C4-2B (cell line): Measurements from ENCODE around the gene RIN1.

Source experiments
- H3K27ac ChIP-seq: fragments of 450-650 bp; 2 replicates; pipeline ENCODE4 v1.5.1; 2017
- ZFX ChIP-seq: fragments of 450-650 bp; IDR thresholded peaks from 2 replicates; pipeline ENCODE4 v1.6.1; 2017
- TF ChIP-seq, protein P1 (sequence below): fragments of 450-650 bp; conservative IDR thresholded peaks from 2 replicates; pipeline ENCODE4 v1.5.1; 2017; ENCODE audit warnings: mild to moderate bottlenecking

RIN1 gene

DNA sequence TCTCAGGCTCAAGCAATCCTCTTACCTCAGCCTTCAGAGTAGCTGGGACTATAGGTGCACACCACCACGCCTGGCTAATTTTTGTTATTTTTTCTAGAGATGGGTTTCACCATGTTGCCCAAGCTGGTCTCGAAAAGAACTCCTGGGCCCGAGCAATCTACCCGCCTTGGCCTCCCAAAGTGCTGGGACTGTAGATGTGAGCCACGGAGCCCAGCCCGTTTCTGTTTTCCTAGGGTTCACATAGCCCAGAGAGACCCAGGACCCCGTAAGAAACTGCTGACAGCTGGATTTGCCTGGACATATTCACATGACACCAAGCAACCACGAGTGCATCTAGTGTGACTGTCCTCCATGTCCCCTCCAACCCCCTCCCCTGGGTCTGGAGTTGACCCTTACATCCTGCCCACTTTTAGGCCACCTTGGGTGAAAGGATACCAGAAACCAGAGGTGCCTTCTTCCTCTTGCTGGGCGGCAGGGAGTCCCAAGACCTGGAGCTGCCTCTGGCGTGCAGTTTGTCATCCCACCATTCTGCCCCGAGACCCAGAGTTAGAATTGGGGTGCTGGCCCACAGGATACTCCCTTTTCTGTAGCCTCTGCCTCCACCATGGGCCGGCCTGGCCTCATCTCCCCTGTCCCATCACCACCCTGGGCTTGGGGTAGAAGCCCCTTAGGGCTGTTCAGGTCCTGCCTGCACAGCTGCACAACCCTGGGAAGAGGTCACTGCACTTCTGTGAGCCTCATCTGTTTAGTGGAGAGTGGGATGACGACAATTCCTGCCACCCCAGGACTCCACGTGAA, 3.7 kb upstream of the RIN1 start:
- no peak for TF ChIP-seq ZFX
- TF ChIP-seq, protein P1, sequence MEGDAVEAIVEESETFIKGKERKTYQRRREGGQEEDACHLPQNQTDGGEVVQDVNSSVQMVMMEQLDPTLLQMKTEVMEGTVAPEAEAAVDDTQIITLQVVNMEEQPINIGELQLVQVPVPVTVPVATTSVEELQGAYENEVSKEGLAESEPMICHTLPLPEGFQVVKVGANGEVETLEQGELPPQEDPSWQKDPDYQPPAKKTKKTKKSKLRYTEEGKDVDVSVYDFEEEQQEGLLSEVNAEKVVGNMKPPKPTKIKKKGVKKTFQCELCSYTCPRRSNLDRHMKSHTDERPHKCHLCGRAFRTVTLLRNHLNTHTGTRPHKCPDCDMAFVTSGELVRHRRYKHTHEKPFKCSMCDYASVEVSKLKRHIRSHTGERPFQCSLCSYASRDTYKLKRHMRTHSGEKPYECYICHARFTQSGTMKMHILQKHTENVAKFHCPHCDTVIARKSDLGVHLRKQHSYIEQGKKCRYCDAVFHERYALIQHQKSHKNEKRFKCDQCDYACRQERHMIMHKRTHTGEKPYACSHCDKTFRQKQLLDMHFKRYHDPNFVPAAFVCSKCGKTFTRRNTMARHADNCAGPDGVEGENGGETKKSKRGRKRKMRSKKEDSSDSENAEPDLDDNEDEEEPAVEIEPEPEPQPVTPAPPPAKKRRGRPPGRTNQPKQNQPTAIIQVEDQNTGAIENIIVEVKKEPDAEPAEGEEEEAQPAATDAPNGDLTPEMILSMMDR, result no peak

DNA sequence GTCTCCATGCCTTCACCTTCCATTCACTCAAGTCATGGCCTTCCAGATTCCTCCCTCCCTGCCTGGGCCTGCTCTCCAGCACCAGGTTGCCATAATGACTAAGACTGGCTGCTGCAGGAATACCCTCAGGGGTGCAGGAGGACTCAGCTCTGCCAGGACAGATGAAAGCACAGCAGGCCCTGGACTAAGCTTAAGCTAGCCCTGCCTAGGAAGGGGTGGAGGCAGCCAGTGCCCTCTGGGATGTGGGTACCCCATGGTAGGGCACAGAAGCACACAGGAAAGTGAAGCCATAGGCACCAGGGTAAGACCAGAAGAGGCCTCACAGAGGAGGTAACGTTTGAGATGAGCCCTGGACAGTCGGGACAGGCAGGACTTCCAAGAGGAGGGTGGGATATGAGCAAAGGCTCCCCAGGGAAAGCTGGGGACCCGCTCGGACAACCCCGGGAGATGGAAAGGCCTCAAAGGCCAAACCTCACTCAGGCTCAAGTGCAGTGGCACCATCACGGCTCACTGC, 3.0 kb upstream of the RIN1 start:
- H3K27ac ChIP-seq, result no peak overlapping the region
- TF ChIP-seq, protein P1, result no peak
- no peak for TF ChIP-seq ZFX

More for the DNA sequence above, 3.7 kb upstream of the RIN1 start:
- H3K27ac ChIP-seq, result no peak overlapping the region

DNA sequence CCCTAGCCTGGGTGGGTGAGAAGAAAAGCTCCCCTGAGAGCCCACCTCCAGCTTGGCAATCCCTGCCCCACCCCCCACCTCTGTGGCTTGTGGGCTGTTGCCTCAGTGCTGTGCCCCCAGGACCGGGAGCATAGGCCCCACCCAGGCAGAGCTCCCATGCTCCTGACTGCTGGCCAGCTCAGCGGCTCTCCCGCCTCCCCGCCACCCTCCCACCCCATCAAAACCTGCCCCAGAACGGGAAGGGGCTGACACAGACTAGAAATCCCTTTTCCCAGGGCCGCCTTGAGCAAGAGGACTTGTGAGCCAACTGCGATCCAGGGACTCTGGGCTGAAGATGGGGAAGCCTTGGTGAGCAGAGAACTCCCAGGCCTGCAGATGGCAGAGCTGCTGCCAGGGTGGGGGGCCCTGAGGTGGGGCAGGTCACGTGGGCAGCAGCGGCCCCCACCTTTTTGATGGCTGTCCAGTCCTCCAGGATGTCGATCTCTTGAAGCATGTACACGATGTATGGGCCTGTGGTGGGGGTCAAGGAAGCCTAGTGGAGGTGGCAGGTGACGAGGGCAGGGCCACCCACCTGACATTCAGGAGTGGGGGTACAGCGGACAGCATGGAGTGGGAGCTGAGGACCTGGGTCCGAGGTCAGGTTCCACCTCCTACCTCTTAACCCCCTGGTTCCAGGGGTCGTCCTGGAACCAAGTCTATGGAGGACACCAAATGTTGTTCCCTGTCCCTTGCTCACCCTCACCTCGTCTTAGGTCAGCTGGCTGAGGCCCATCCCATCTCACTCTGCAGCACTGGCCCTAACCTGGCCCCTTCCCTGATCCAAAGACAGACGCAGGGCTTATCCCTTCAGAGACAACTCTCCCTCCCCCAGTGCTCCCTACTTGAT, 2.3 kb upstream of the RIN1 start:
- TF ChIP-seq ZFX, result no peak
- TF ChIP-seq, protein P1, result no peak
- H3K27ac ChIP-seq, result no peak overlapping the region

DNA sequence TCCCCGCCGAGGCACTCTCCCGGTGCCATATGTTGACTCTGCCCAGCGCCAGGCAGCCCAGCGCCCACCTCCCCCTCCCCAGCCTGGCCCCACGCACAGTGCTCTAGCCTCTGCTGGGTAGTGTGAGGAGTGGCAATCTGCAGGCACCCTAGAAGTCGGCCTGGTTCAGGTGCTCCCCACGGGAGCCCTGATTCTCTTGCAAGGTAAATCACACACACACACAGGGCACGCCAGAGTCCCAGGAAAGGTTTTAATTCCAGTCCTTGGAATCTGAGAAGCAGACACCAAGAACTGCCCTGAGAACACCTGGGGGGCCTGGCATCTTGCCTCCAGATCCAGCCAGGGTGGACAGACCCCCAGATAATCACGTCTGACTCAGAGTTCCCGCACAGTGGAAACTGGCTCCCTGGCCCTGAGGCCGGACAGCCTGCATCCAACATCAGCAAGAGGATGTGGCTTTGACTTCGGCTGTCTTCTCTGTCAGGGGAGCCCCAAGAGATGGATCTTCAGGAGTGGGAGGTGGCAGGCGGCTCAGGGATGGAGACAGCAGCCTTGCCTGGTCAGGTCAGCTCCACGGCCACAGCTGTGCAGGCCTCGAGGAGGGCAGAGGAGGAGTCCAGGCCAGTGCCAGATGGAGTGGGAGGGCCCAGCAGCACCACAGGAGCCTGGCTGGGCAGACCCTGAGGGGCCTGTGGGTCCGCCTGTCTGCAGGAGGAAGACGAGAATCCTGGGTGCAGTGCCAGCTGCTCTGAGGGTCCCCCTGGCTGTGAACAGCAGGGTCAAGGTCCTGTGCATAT, 1.1 kb upstream of the RIN1 start:
- TF ChIP-seq, protein P1, result no peak
- TF ChIP-seq ZFX, result no peak
- no peak overlapping the region for H3K27ac ChIP-seq

DNA sequence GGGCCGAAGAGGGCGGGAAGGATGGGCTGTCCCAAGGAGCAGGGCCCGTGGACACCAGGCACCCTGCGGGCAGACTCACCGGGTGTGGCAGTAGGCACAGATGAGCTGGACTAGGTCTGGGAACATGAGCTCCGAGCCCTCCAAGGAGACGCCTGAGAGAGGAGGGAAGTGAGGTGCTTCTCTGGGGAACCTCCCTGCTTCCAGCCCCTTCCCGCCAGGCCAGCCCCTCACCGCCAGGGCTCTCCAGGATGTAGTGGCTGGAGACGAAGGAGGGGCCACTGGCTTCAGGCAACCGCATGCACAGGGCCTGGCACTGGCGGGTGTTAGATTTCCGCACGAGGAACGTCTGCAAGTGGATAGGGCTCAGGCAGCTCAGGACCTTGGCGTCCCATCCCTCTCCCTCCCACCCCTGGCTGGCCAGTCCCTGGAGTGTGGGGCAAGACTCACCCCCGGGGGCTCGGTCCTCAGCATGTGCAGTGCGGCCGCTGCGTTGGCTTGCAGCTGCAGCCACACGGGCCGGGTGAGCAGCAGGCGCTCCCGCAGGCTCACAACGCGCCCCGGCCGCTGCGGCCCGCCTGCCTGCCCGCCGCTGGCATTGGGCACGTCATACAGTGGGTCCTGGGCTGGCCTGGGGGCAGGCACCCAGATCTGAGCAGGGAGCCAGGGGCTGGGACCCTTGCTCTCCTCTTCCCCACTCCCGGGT, 552 bp downstream of the RIN1 start:
- no peak for TF ChIP-seq ZFX
- H3K27ac ChIP-seq, result no peak overlapping the region

DNA sequence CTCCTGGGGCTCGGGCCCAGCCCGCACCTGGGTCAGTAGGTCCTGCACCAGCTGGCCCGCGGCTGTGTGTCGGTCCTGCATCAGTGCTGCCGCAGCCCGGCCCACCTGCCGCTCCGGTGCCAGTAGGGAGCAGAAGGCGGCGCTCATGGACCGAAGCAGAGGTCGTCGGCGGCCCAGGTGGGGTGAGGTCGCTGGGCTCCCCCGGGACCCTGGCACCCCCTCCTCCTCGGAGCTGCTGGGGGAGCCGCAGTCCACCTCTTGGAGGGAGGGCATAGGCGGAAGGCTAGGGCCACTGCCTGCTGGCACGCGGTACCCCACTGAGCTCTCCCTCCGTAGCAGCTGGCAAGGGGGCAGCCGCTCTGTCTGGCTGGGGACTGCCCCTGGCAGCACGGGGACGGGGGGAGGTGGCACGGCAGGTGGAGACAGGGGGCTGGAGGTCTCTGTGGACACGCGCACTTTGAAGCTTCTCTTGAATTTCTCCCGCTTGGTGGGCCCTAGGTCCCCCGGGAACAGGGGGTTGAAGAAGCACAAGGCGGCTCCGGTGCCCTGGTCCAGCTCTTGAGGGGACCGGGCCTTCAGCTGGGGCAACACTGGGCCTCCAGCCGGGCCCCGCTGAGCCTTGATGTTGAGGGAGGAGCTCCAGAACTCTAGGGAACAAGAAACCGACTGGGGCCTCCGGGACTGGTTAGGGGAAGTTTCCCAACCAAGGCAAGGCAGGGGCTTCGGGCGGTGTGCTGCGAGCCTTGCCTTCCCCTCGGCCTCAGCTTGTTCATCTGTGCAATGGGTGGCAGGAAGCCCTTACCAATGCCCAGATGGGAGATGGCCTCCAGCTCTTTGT, 1.4 kb downstream of the RIN1 start:
- H3K27ac ChIP-seq, result no peak overlapping the region
- TF ChIP-seq, protein P1, result no peak
- no peak for TF ChIP-seq ZFX
